Fibroblast of pulmonary artery (primary cell): ENCODE results near the gene LTK.
A peak's percentile ranks its signal among the peaks of the same experiment; 100 is the strongest.
"Not testable (repeated sequence)": the region's sequence is repeated elsewhere in the genome, so short reads cannot be mapped to it uniquely, and the experiment has no call there.

Source experiments
- DNase-seq: peaks from one replicate; pipeline ENCODE4 v3.0.0-alpha.2; 2010; ENCODE audit warnings: low read depth
- H3K4me3 ChIP-seq: replicated peaks from 2 replicates; pipeline ENCODE4 v1.5.1; 2011; ENCODE audit warnings: low read depth, mild to moderate bottlenecking, control low read depth, low read length, moderate library complexity
- TF ChIP-seq, protein P1 (sequence below): IDR thresholded peaks from 2 replicates; pipeline ENCODE4 v1.5.1; 2011; ENCODE audit warnings: mild to moderate bottlenecking, control low read depth, low read length, inconsistent platforms; ENCODE audit errors: missing control alignments

The LTK gene

GRCh38 chr15:41474941-41475340, 38.7 kb downstream of the LTK start:
- TF ChIP-seq, protein P1, sequence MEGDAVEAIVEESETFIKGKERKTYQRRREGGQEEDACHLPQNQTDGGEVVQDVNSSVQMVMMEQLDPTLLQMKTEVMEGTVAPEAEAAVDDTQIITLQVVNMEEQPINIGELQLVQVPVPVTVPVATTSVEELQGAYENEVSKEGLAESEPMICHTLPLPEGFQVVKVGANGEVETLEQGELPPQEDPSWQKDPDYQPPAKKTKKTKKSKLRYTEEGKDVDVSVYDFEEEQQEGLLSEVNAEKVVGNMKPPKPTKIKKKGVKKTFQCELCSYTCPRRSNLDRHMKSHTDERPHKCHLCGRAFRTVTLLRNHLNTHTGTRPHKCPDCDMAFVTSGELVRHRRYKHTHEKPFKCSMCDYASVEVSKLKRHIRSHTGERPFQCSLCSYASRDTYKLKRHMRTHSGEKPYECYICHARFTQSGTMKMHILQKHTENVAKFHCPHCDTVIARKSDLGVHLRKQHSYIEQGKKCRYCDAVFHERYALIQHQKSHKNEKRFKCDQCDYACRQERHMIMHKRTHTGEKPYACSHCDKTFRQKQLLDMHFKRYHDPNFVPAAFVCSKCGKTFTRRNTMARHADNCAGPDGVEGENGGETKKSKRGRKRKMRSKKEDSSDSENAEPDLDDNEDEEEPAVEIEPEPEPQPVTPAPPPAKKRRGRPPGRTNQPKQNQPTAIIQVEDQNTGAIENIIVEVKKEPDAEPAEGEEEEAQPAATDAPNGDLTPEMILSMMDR: no peak
- no peak for DNase-seq

DNA sequence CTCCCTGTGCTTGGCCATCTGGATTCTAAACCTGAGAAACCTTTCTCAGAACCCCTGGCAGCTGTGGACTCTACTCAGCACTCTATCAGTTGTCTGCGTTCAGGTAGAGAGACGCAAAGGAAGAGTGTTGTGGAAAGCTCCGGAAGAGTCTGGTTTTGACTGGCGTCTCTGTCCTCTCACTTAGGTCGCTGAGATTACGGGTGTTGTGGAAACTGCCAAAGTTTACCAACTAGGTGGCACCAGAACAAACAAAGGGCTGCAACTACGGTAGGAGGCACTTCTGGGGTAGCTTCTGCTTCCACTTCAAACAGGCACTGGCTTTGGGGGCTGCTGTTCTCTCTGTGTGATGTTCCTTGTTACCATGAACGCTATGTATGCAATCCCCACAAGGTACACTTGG, 39.2 kb downstream of the LTK start:
- no peak overlapping the region for H3K4me3 ChIP-seq
- TF ChIP-seq, protein P1: no peak
- no peak for DNase-seq

More at GRCh38 chr15:41474941-41475340, 38.7 kb downstream of the LTK start:
- H3K4me3 ChIP-seq: no peak overlapping the region

- DNase-seq: no peak
- TF ChIP-seq, protein P1: no peak
- H3K4me3 ChIP-seq: no peak overlapping the region
Measured at GRCh38 chr15:41473418-41473817, 40.2 kb downstream of the LTK start.

DNA sequence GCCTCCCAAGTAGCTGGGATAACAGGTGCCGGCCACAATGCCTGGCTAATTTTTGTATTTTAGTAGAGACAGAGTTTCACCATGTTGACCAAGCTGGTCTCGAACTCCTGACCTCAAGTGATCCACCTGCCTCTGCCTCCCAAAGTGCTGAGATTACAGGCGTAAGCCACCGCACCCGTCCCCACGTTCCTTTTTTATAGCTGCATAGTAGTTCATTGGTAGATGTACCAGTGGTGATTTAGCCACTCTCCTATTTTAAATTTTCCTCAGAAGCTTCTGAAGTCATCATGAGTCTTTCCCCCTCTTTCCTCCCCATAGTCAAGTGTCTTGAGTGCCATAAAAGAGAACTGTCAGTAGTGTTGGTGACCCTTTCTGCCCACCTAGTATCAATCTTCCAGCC, 44.0 kb downstream of the LTK start:
- not testable (repeated sequence) for H3K4me3 ChIP-seq, DNase-seq

DNA sequence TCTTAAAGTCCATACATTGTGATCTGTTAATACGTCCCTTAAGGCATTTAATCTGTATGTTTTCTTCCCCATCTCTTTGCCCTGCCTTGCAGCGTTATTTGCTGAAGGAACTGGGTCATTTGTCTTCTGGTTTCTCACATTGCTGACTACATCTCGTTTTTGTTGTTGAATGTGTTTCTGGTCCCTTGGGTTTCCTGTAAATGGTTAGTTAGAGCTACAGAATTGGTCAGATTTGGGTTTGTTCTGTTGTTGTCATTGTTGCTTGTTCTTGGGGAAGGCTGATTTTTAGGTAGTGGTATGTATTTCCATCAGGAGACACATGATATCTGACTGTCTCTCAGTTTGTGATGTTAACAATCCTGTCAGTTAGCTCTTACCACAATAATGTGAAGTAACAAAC, 46.9 kb downstream of the LTK start:
- DNase-seq: no peak
- TF ChIP-seq, protein P1: no peak
- no peak overlapping the region for H3K4me3 ChIP-seq

DNA sequence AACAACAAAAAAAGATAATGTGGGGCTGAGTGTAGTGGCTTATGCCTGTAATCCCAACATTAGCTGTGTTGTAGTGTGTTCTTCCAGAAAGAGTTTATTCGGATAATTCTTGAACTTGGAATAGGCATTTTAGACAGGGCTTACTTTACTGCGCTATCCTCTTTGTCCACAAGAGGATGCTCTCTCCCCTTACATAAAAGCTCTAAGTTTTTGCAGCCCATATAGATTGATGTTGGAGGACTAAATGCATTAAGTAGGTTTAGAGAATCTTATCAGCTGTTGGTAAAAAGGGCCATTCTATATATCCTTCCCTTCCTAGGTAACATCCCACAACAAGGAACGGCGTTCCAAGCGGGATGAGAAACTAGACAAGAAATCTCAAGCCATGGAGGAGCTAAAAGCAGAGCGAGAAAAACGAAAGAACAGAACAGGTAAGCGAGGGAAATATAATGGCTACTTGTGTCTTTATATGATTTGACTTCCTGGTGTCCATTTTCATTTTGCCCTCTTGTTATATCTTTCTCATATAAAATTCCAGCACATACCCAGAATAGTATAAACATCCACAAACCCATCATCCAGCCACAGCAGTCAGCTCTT, 47.7 kb downstream of the LTK start:
- peak; percentile 82 for DNase-seq
- H3K4me3 ChIP-seq: no peak overlapping the region
- TF ChIP-seq, protein P1: peak; percentile 100

DNA sequence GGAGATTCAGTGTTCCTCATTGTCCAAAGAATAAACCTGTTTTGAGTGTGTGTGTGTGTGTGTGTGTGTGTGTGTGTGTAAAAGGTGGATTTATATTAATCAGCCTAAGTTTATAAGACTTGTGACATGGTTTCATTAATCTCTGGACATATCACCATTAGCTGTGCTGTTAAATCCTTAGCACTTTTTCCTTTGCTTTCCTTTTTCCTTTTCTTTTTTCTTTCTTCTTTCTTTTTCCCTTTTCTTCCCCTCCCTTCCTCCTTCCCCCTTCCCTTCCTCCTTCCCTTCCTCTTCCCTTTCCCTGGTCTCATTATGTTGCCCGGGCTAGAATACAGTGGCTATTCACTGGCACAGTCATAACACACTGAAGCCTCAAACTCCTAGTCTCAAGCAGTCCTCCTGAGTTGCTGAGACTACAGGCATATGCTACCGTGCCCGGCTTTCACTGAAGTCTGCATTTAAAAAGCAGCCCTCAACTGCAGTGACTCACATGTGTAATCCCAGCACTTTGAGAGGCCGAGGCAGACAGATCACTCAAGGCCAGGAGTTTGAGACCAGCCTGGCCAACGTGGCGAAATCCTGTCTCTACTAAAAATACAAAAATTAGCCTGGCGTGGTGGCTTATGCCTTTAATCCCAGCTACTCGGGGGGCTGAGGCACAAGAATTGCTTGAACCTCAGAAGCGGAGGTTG, 48.6 kb downstream of the LTK start:
- no peak for DNase-seq
- TF ChIP-seq, protein P1: no peak
- no peak overlapping the region for H3K4me3 ChIP-seq
